Left forelimb (tissue), 1 donor: ENCODE data around the gene PLD2.
"Not testable (repeated sequence)": the region's sequence is repeated elsewhere in the genome, so short reads cannot be mapped to it uniquely, and the experiment has no call there.

Source experiments
- DNase-seq: peaks from one replicate; pipeline ENCODE4 v3.0.0-alpha.2; 2018; ENCODE audit warnings: low spot score

PLD2 gene

GRCh38 chr17:4789951-4790704 lies 16.8 kb upstream of the PLD2 start:
- DNase-seq: peak; percentile 89

- DNase-seq: no peak
Measured at GRCh38 chr17:4790705-4791088, 16.3 kb upstream of the PLD2 start.

- DNase-seq: no peak
Measured at GRCh38 chr17:4795168-4795567, 11.8 kb upstream of the PLD2 start.

GRCh38 chr17:4796552-4796920 lies 10.4 kb upstream of the PLD2 start:
- DNase-seq: no peak

- no peak for DNase-seq
Measured at GRCh38 chr17:4800462-4801196, 6.3 kb upstream of the PLD2 start.

- DNase-seq: no peak
Measured at GRCh38 chr17:4802228-4802627, 4.7 kb upstream of the PLD2 start, which contains the start of gene C17orf114. Gene C17orf114 (minus strand): TSS chr17:4802328.

GRCh38 chr17:4806456-4806776 lies 536 bp upstream of the PLD2 start:
- no peak for DNase-seq

GRCh38 chr17:4807605-4808377 lies 839 bp downstream of the PLD2 start:
- no peak for DNase-seq

GRCh38 chr17:4808378-4808767 lies 1.4 kb downstream of the PLD2 start:
- no peak for DNase-seq

GRCh38 chr17:4810696-4811290 lies 3.8 kb downstream of the PLD2 start:
- DNase-seq: no peak

- no peak for DNase-seq
Measured at GRCh38 chr17:4811471-4811870, 4.5 kb downstream of the PLD2 start.

- DNase-seq: no peak
Measured at GRCh38 chr17:4812690-4813089, 5.7 kb downstream of the PLD2 start.

- no peak for DNase-seq
Measured at GRCh38 chr17:4815043-4815675, 8.2 kb downstream of the PLD2 start.

- no peak for DNase-seq
Measured at GRCh38 chr17:4816826-4817225, 9.9 kb downstream of the PLD2 start.

GRCh38 chr17:4818276-4818675 lies 11.3 kb downstream of the PLD2 start:
- no peak for DNase-seq

GRCh38 chr17:4822835-4823234 lies 15.9 kb downstream of the PLD2 start:
- no peak for DNase-seq

GRCh38 chr17:4823373-4824089 lies 16.6 kb downstream of the PLD2 start:
- no peak for DNase-seq

GRCh38 chr17:4827399-4827798 lies 20.4 kb downstream of the PLD2 start:
- DNase-seq: no peak

GRCh38 chr17:4832829-4833177 lies 25.9 kb downstream of the PLD2 start:
- DNase-seq: not testable (repeated sequence)

- DNase-seq: peak; percentile 92
Measured at GRCh38 chr17:4833178-4833940, 26.4 kb downstream of the PLD2 start, which contains the start of gene MINK1. Gene MINK1 (plus strand): TSS chr17:4833340. CDS start chr17:4833584, 244 bp downstream.
